Skeletal muscle satellite cell (primary cell): ENCODE data around the gene RPS6KA4. TPM values are rescaled to one million over a fixed set of nuclear protein-coding genes. Genes with fewer than 3 reads are reported as not detected.
A peak's percentile ranks its signal among the peaks of the same experiment; 100 is the strongest.
"Not testable (repeated sequence)": the region's sequence is repeated elsewhere in the genome, so short reads cannot be mapped to it uniquely, and the experiment has no call there.

Experiments used
- H3K27me3 ChIP-seq: 2 replicates; pipeline ENCODE4 v1.7.0; 2013; ENCODE audit warnings: low read length; ENCODE audit not compliant: control insufficient read depth, insufficient read depth
- H3K36me3 ChIP-seq: 2 replicates; pipeline ENCODE4 v1.7.0; 2013; ENCODE audit warnings: mild to moderate bottlenecking, control low read depth, low read length; ENCODE audit not compliant: insufficient read depth
- H3K4me1 ChIP-seq: 2 replicates; pipeline ENCODE4 v1.7.0; 2013; ENCODE audit warnings: low read length; ENCODE audit not compliant: control insufficient read depth, insufficient read depth
- H3K4me2 ChIP-seq: 2 replicates; pipeline ENCODE4 v1.7.0; 2013; ENCODE audit warnings: mild to moderate bottlenecking, low read length
- H3K4me3 ChIP-seq: 2 replicates; pipeline ENCODE4 v1.7.0; 2013; ENCODE audit warnings: low read length
- H3K9ac ChIP-seq: 2 replicates; pipeline ENCODE4 v1.7.0; 2013; ENCODE audit warnings: mild to moderate bottlenecking, low read depth, low read length, moderate library complexity
- H3K9me3 ChIP-seq: replicated peaks from 2 replicates; pipeline ENCODE4 v1.7.0; 2013; ENCODE audit warnings: mild to moderate bottlenecking, control low read depth, low read length
- total RNA-seq: library from RNA; depleted of rRNA; stranded (reverse); fragments of >200 nt; gene quantifications from 2 replicates; pipeline ENCODE4 v1.2.3, GENCODE V29; 2012; rRNA removed

RPS6KA4 gene
- 69.2 and 69.9 TPM in 2 replicates for total RNA-seq

GRCh38 chr11:64358907-64359711 is at the start of gene RPS6KA4:
TSS of gene RPS6KA4 (plus strand) at chr11:64359162. CDS start at chr11:64359236, 74 bp downstream.
- Histone ChIP-seq H3K27me3 (no peaks in the 10 kb centered on the region), H3K9me3 (no peaks in the 10 kb centered on the region), H3K36me3 (peaks cover 30% of the 10 kb centered on the region), H3K4me3 (peak within 1 kb of the TSS; percentile 87), H3K4me1 (peaks cover 34% of the 10 kb centered on the region), H3K4me2 (peak within 1 kb of the TSS; percentile 96), H3K9ac (peak within 1 kb of the TSS; percentile 87)

GRCh38 chr11:64312947-64313346 is 46.0 kb upstream of the RPS6KA4 start:
- Histone ChIP-seq H3K27me3 (no peaks in the 10 kb centered on the region), H3K9ac (peak overlapping the region; percentile 67), H3K36me3 (peaks cover 17% of the 10 kb centered on the region), H3K4me1 (peaks cover 16% of the 10 kb centered on the region), H3K9me3 (no peaks in the 10 kb centered on the region), H3K4me3 (no peak overlapping the region), H3K4me2 (no peak overlapping the region)

- H3K9ac ChIP-seq: peak overlapping the region; percentile 67
- peaks cover 17% of the 10 kb centered on the region for H3K36me3 ChIP-seq
- no peaks in the 10 kb centered on the region for H3K27me3 ChIP-seq
- H3K4me3 ChIP-seq: peak overlapping the region; percentile 59
- peak overlapping the region; percentile 73 for H3K4me2 ChIP-seq
- H3K9me3 ChIP-seq: no peaks in the 10 kb centered on the region
- H3K4me1 ChIP-seq: peaks cover 16% of the 10 kb centered on the region
Observed at GRCh38 chr11:64313491-64314145, 45.3 kb upstream of the RPS6KA4 start.

GRCh38 chr11:64314146-64314804 is 44.7 kb upstream of the RPS6KA4 start:
- no peaks in the 10 kb centered on the region for H3K27me3 ChIP-seq
- H3K4me1 ChIP-seq: peaks cover 21% of the 10 kb centered on the region
- H3K4me2 ChIP-seq: peak overlapping the region; percentile 73
- peaks cover 17% of the 10 kb centered on the region for H3K36me3 ChIP-seq
- no peaks in the 10 kb centered on the region for H3K9me3 ChIP-seq
- peak overlapping the region; percentile 67 for H3K9ac ChIP-seq
- H3K4me3 ChIP-seq: peak overlapping the region; percentile 59

GRCh38 chr11:64314805-64315561 is 44.0 kb upstream of the RPS6KA4 start:
- H3K9ac ChIP-seq: no peak overlapping the region
- H3K9me3 ChIP-seq: no peaks in the 10 kb centered on the region
- H3K36me3 ChIP-seq: peaks cover 17% of the 10 kb centered on the region
- H3K4me2 ChIP-seq: no peak overlapping the region
- no peak overlapping the region for H3K4me3 ChIP-seq
- peaks cover 27% of the 10 kb centered on the region for H3K4me1 ChIP-seq
- H3K27me3 ChIP-seq: no peaks in the 10 kb centered on the region

- Histone ChIP-seq H3K4me2 (peak overlapping the region; percentile 100), H3K4me1 (peaks cover 27% of the 10 kb centered on the region), H3K9ac (peak overlapping the region; percentile 97), H3K36me3 (peaks cover 24% of the 10 kb centered on the region)
- not testable (repeated sequence) for H3K27me3 ChIP-seq, H3K9me3 ChIP-seq, H3K4me3 ChIP-seq
Observed at GRCh38 chr11:64315667-64316526, 43.1 kb upstream of the RPS6KA4 start.

GRCh38 chr11:64316672-64317324 is 42.2 kb upstream of the RPS6KA4 start:
- Histone ChIP-seq H3K36me3 (peaks cover 32% of the 10 kb centered on the region), H3K9me3 (no peaks in the 10 kb centered on the region), H3K4me2 (peak overlapping the region; percentile 100), H3K27me3 (no peaks in the 10 kb centered on the region), H3K9ac (peak overlapping the region; percentile 97), H3K4me1 (peaks cover 27% of the 10 kb centered on the region), H3K4me3 (peak overlapping the region; percentile 82)

- Histone ChIP-seq H3K4me3 (peak within 1 kb of the TSS; percentile 82), H3K9ac (peak within 1 kb of the TSS; percentile 97), H3K9me3 (no peaks in the 10 kb centered on the region), H3K36me3 (peaks cover 35% of the 10 kb centered on the region), H3K4me2 (peak within 1 kb of the TSS; percentile 100), H3K4me1 (peaks cover 27% of the 10 kb centered on the region), H3K27me3 (no peaks in the 10 kb centered on the region)
Observed at GRCh38 chr11:64317325-64317960, 41.5 kb upstream of the RPS6KA4 start, which contains the start of gene TRMT112. TSS of gene TRMT112 (minus strand) at chr11:64317559. CDS start at chr11:64317526, 33 bp downstream.

- Histone ChIP-seq H3K4me3 (peak within 1 kb of the TSS; percentile 82), H3K4me2 (peak within 1 kb of the TSS; percentile 100), H3K9ac (peak within 1 kb of the TSS; percentile 97), H3K9me3 (no peaks in the 10 kb centered on the region), H3K4me1 (peaks cover 23% of the 10 kb centered on the region), H3K36me3 (peaks cover 40% of the 10 kb centered on the region), H3K27me3 (no peaks in the 10 kb centered on the region)
Observed at GRCh38 chr11:64317961-64318765, 40.8 kb upstream of the RPS6KA4 start, which contains the start of gene PRDX5. TSS of gene PRDX5 (plus strand) at chr11:64318121. CDS start at chr11:64318216, 95 bp downstream.
